Adrenal gland (tissue), 5 donors: Measurements from ENCODE around the gene GNLY.

Source experiments
- CTCF ChIP-seq, 6 experiments: fragments of 450-650 bp in 4 of 6; fragments of 200-600 bp in 2 of 6; sonication (generic) in 1 of 6; IDR thresholded peaks; 1 replicate in 5 of 6; 2 replicates in 1 of 6; pipeline versions ENCODE4 v1.5.1 to v1.8.0; 2016 to 2021; ENCODE audit warnings: antibody characterized with exemption in 6 of 6, mild to moderate bottlenecking in 2 of 6, moderate library complexity in 1 of 6
- POLR2A ChIP-seq, 2 donors: fragments of 450-650 bp; IDR thresholded peaks; one replicate each; pipeline ENCODE4 v1.6.1; 2017; ENCODE audit warnings: antibody characterized with exemption in 2 of 2, mild to moderate bottlenecking in 2 of 2, moderate library complexity in 1 of 2
- donor health status: DM: no; HTN: no; CAD: no.

- TF ChIP-seq CTCF (IDR thresholded peaks at IDR 0.05) (no peak), POLR2A (IDR thresholded peaks at IDR 0.05) (no peak)
Observed at GRCh38 chr2:85744055-85744454, 49.9 kb downstream of the GNLY start.
